GM12891 (cell line): ENCODE measurements around the gene CSNK1E.

Source experiments
- POLR2A ChIP-seq: IDR thresholded peaks from 2 replicates; pipeline ENCODE4 v1.6.1; 2011; ENCODE audit warnings: low read depth, low read length, control low read depth
- SPI1 ChIP-seq: IDR thresholded peaks from 2 replicates; pipeline ENCODE4 v1.6.1; 2011; ENCODE audit warnings: low read depth, low read length, control low read depth
- TAF1 ChIP-seq: IDR thresholded peaks from 2 replicates; pipeline ENCODE4 v1.6.1; 2011; ENCODE audit warnings: low read depth, low read length, control low read depth

DNA sequence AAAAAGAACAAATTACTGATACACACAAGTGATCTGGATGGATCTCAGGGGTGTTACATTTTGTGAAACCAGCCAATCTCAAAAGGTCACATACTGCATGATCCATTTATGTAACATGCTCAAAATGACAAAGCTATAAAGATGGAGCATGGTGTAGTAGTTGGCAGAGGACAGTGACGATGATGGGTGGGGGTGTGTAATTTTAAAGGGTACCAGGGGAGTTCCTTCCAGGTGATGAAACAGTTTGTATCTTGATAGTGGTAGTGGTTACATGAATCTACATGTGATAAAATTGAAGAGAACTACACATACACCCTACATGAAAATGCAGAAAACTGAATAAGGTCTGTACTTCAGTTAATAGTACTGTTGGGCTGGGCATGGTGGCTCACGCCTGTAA, 61.5 kb downstream of the CSNK1E start:
- TF ChIP-seq POLR2A: no peak
- no peak for TF ChIP-seq TAF1
- no peak for TF ChIP-seq SPI1
